Upper lobe of right lung (tissue), 1 donor: ENCODE data around the gene WASF3. TPM values are rescaled to one million over a fixed set of nuclear protein-coding genes. Genes with fewer than 3 reads are reported as not detected.

Source experiments
- ATAC-seq: fragments of 200-7000 bp; cut with Tn5 transposase; one replicate; pipeline ENCODE4 v1.9.1; 2020; ENCODE audit warnings: mild to moderate bottlenecking, moderate library complexity
- DNase-seq: peaks from one replicate; pipeline ENCODE4 v3.0.0-alpha.2; 2020
- H3K27ac ChIP-seq: fragments of 200-600 bp; one replicate; pipeline ENCODE4 v1.8.0; 2022
- H3K27me3 ChIP-seq: fragments of 200-600 bp; one replicate; pipeline ENCODE4 v1.8.0; 2022; ENCODE audit warnings: mild to moderate bottlenecking
- H3K36me3 ChIP-seq: fragments of 200-600 bp; one replicate; pipeline ENCODE4 v1.8.0; 2022
- H3K4me1 ChIP-seq: fragments of 200-600 bp; one replicate; pipeline ENCODE4 v1.8.0; 2022
- H3K4me3 ChIP-seq: fragments of 200-600 bp; one replicate; pipeline ENCODE4 v1.8.0; 2022; ENCODE audit warnings: mild to moderate bottlenecking
- H3K9me3 ChIP-seq: fragments of 200-600 bp; one replicate; pipeline ENCODE4 v1.8.0; 2022
- intact Hi-C: fragments of 100-400 bp; cut with DNase I; formaldehyde crosslinking; loops from one replicate; pipeline ENCODE4 v1.11.0; 2022
- total RNA-seq: library from RNA; stranded (reverse); fragmentation: NEBNext Ultra II Directional; extraction: Animal tissue kit (Norgen Biotek cat#: 25700); gene quantifications from one replicate; pipeline ENCODE4 v1.2.1, GENCODE V29; 2021
- TF ChIP-seq, protein P1 (sequence below): fragments of 200-600 bp; IDR thresholded peaks from one replicate; pipeline ENCODE4 v1.8.0; 2022; ENCODE audit warnings: antibody characterized with exemption
- donor health status: DM: no; HTN: yes; CAD: no; lungs with severe emphysema.

WASF3 gene
- total RNA-seq, 1 donor from 2014 or later: 27.9 TPM

GRCh38 chr13:26656919-26657318, 99.4 kb downstream of the WASF3 start:
- no peak overlapping the region for H3K4me3 ChIP-seq
- H3K9me3 ChIP-seq: no peaks in the 10 kb centered on the region
- ATAC-seq (no peak), DNase-seq (no peak)
- intact Hi-C loops: no loop called here
- TF ChIP-seq, protein P1, sequence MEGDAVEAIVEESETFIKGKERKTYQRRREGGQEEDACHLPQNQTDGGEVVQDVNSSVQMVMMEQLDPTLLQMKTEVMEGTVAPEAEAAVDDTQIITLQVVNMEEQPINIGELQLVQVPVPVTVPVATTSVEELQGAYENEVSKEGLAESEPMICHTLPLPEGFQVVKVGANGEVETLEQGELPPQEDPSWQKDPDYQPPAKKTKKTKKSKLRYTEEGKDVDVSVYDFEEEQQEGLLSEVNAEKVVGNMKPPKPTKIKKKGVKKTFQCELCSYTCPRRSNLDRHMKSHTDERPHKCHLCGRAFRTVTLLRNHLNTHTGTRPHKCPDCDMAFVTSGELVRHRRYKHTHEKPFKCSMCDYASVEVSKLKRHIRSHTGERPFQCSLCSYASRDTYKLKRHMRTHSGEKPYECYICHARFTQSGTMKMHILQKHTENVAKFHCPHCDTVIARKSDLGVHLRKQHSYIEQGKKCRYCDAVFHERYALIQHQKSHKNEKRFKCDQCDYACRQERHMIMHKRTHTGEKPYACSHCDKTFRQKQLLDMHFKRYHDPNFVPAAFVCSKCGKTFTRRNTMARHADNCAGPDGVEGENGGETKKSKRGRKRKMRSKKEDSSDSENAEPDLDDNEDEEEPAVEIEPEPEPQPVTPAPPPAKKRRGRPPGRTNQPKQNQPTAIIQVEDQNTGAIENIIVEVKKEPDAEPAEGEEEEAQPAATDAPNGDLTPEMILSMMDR: no peak
- no peaks in the 10 kb centered on the region for H3K27me3 ChIP-seq
- no peak overlapping the region for H3K27ac ChIP-seq
- no peaks in the 10 kb centered on the region for H3K4me1 ChIP-seq
- H3K36me3 ChIP-seq: no peaks in the 10 kb centered on the region

DNA sequence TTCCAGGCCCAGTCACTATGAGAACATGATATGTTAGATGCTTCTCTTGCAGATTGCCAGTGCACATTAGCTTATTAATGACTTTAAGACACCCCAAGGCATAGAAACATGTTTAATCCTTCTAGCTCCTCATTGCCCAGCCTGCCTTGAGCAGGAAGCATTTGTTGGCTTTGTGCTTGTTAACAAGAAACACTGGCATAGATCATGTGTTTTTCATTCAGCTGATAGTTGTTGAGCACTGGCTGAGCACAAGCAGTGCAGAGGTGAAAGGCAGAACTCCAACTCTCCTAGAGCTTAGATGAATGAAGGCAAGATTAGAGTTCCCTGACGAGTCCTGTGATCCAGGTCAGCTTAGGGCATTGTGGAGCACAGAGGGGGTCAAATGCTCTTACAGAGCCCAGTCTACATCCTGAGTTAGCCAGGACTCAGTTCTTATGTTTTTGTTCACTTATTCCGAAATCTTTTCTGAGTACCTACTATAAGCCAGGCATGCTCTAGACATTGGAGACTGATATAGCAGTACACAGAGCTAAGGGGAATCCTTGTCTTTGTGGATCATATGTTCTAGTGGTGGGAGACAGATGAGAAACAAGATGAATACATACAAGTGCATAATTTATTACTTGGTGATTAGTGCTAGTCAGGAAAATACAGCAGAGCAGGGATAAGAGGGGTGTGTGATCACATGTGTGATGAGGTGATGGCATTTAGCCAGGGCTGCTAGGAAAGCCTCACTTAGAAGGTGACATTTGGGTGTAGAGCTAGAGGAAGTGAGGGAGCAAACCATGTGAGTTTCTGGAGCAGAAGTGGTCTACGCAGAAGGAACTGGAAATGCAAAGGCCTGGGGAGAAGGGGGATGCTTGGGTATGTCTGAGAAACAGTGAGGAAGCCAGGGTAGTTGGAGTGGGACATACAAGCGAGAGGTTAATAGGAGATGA, 101.2 kb downstream of the WASF3 start:
- TF ChIP-seq, protein P1: no peak
- H3K9me3 ChIP-seq: no peaks in the 10 kb centered on the region
- intact Hi-C loops: no loop called here
- DNase-seq (no peak), ATAC-seq (peak; percentile 19)
- no peak overlapping the region for H3K4me3 ChIP-seq
- no peak overlapping the region for H3K27ac ChIP-seq
- H3K36me3 ChIP-seq: no peaks in the 10 kb centered on the region
- no peaks in the 10 kb centered on the region for H3K4me1 ChIP-seq
- H3K27me3 ChIP-seq: no peaks in the 10 kb centered on the region

DNA sequence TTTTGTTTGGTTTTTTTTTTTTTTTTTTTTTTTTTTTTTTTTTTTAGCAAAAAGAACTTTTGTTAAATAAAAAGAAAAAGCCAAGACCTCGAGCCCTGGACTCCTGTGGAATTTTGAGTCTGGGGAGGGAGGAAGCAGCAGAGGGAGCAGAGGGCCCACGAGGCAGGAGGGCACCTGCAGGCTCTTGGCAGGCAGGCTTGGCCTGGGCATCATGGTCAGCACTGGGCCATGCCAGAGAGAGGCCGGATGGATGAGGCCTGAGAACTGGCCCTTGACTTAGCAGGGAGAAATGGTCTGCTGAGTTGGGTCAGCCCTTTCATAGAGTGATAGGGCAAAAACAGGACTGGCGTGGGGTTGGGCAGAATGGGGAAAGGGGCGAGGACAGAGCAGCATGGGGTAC, 102.7 kb downstream of the WASF3 start:
- TF ChIP-seq, protein P1: no peak
- Histone ChIP-seq H3K4me3 (no peak overlapping the region), H3K27me3 (no peaks in the 10 kb centered on the region), H3K27ac (no peak overlapping the region), H3K9me3 (no peaks in the 10 kb centered on the region), H3K4me1 (no peaks in the 10 kb centered on the region), H3K36me3 (no peaks in the 10 kb centered on the region)
- intact Hi-C loops: no loop called here
- ATAC-seq: no peak
- DNase-seq: no peak

DNA sequence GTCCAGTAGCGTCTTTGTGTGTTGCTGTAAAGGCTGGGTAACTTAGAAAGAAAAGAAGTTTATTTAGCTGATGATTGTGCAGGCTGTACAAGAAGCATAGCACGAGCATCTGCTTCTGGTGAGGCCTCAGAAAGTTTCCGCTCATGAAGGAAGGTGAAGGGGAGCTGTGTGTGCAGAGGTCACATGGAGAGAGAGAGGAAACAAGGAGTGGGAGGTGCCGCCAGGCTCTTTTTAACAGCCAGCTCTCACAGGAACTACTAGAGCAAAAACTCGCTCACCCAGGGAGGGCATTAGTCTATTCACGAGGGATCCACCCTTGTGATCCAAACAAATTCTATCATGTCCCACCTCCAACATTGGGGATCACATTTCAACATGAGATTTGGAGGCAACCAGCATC, 103.3 kb downstream of the WASF3 start:
- no peak for ATAC-seq
- no peak overlapping the region for H3K27ac ChIP-seq
- no peaks in the 10 kb centered on the region for H3K4me1 ChIP-seq
- H3K9me3 ChIP-seq: no peaks in the 10 kb centered on the region
- no peak overlapping the region for H3K4me3 ChIP-seq
- TF ChIP-seq, protein P1: no peak
- no peak for DNase-seq
- intact Hi-C loops: no loop called here
- no peaks in the 10 kb centered on the region for H3K27me3 ChIP-seq
- no peaks in the 10 kb centered on the region for H3K36me3 ChIP-seq

DNA sequence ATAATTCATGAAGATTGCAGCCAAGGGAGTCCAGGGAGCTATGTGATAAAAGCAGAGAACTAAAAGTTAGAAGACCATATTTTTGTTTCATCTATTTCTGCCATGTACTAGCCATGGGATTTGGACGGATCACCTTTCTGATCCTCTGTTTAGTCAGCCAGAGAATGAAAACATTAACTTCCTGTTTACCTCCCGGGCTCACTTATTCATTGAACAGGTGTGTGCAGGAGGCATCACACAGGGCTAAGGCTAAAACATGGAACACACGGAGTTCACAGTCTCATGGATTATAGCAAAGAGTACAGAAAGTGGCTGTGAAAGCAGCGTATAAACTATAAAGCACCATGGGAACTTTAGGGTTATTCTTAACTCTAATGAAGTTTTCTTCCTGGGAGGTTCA, 106.3 kb downstream of the WASF3 start:
- H3K27ac ChIP-seq: no peak overlapping the region
- TF ChIP-seq, protein P1: no peak
- DNase-seq: no peak
- no peaks in the 10 kb centered on the region for H3K9me3 ChIP-seq
- H3K27me3 ChIP-seq: no peaks in the 10 kb centered on the region
- no peak for ATAC-seq
- H3K4me1 ChIP-seq: no peaks in the 10 kb centered on the region
- no peak overlapping the region for H3K4me3 ChIP-seq
- H3K36me3 ChIP-seq: no peaks in the 10 kb centered on the region
- intact Hi-C loops: no loop called here
